GM21825 (cell line): Measurements from ENCODE around the gene FOXK2.

Experiments used
- ATAC-seq: cut with Tn5 transposase; IDR thresholded peaks from one replicate; pipeline ENCODE4 v1.9.1; 2021; ENCODE audit warnings: mild to moderate bottlenecking, moderate library complexity; ENCODE audit not compliant: unreplicated experiment

Gene FOXK2

DNA sequence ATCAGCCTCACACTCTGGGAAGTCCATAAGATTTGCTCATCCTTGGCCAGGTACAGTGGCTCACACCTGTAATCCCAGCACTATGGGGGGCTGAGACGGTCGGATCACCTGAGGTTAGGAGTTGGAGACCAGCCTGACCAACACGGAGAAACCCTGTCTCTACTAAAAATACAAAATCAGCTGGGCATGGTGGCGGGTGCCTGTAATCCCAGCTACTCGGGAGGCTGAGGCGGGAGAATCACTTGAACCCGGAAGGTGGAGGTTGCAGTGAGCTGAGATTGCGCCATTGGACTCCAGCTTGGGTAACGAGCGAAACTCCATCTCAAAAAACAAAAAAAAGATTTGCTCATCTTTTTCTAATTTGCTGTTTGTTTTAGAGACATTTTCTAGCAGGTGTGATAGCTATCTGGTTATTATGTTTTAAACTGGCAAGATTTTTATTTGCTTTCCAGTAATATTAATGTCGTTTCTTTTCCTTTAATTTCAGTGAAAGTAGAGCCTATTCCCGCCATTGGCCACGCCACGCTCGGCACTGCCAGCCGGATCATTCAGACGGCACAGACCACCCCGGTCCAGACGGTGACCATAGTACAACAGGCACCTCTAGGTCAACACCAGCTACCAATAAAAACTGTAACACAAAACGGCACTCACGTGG, 67.2 kb downstream of the FOXK2 start:
- no peak for ATAC-seq

GRCh38 chr17:82587234-82588086, 67.9 kb downstream of the FOXK2 start:
- no peak for ATAC-seq

GRCh38 chr17:82588266-82589175, 69.0 kb downstream of the FOXK2 start:
- no peak for ATAC-seq

GRCh38 chr17:82589851-82590180, 70.3 kb downstream of the FOXK2 start:
- no peak for ATAC-seq

GRCh38 chr17:82590216-82590615, 70.7 kb downstream of the FOXK2 start:
- no peak for ATAC-seq

DNA sequence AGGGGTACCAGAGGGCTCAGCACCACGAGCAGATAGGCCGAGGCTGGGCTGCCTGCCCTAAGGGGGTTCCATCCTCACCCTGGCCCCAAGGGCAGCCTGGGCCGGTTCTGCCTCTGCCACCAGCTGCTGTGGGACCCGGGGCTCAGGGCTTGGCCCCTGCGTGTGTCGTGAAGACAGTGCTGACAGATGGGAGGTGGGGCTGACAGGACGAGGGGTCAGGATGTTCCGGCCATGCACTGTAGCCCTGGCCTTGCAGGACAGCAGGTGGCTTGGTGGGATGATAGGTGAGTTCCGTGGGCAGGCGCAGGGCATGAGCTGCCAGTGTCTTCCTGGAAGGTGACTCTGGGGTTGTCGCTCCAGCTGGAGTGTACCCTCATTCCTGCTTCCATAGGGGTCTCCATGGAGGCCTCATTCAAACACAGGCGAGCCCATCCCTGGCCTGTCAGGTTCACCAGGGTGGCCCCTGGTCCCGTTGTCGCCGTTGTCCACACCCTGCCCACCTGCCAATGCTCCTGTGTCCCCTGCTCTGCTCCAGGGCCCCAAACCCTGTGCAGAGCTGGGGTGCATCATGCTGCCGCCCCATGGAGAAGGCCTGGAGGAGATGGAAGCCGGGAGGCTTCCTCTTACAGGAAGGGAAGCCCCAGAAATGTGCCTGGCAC, 71.5 kb downstream of the FOXK2 start:
- ATAC-seq: no peak

- no peak for ATAC-seq
Observed at GRCh38 chr17:82592289-82592766, 72.8 kb downstream of the FOXK2 start.

DNA sequence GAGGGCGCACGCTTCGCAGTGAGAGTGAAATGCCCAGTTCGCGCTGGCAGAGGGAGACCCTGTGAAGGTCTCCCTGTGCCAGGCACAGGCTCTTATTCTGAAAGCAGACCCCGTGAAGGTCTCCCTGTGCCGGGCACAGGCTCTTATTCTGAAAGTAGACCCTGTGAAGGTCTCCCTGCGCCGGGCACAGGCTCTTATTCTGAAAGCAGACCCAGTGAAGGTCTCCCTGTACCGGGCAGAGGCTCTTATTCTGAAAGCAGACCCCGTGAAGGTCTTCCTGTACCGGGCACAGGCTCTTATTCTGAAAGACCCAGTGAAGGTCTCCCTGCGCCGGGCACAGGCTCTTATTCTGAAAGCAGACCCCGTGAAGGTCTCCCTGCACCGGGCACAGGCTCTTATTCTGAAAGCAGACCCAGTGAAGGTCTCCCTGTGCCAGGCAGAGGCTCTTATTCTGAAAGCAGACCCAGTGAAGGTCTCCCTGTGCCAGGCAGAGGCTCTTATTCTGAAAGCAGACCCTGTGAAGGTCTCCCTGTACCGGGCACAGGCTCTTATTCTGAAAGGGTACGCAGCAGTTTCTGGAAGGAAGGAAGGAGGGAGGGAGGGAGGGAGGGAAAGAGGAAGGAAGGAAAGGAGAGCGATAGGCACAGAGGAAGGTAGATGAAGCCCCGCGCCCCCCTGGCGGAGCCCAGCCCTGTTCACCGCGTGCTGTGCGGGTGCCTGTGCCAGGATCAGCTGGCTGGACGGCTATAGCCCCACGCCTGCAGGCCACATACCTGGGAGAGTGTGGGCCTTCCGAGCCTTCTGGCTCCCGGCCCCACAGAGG, 73.4 kb downstream of the FOXK2 start:
- ATAC-seq: no peak

DNA sequence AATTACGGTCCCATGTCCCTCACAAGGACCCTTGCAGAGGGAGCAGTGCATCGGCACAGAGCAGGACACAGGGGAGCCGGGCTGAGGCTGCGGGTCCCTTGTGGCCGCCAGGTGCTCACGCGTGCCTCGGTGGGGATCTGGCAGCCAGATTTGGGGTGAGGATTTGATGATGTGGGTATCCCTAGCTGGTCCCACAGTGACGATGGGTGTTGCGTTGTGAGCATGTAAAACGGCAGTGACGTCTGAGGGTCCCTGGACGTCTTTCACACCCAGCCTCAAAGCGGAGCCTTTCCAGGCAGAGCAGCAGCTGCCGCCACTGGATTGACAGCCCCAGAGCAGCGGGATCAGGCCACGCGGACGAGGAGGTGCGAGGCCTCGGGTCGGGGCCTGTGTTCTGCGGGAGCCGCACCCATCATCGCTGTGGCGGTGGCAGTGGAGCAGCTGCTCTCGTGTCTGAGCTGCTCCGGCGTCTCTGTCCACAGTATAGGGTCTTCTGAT, 74.1 kb downstream of the FOXK2 start:
- ATAC-seq: no peak

GRCh38 chr17:82594571-82594970, 75.0 kb downstream of the FOXK2 start:
- ATAC-seq: no peak

GRCh38 chr17:82595893-82596292, 76.4 kb downstream of the FOXK2 start:
- ATAC-seq: no peak

DNA sequence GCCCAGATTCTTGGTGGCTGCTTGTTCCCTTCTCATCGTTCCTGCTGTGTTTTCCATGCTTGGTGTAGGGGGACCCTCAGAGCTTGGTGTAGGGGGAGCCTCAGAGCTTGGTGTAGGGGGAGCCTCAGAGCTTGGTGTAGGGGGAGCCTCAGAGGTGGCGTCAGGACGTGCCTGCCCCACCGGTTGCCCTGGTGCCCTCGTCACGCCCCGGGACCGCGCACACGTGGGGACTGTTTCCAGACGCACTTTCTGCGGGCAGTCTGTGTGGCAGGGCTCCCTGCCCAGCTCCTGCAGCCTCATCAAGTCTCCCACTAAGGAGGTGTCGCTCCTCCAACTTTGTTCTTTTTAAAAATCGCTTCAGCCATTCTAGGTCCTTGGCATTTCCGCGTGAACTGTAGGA, 76.8 kb downstream of the FOXK2 start:
- ATAC-seq: no peak

- no peak for ATAC-seq
Observed at GRCh38 chr17:82596837-82597672, 77.5 kb downstream of the FOXK2 start.

DNA sequence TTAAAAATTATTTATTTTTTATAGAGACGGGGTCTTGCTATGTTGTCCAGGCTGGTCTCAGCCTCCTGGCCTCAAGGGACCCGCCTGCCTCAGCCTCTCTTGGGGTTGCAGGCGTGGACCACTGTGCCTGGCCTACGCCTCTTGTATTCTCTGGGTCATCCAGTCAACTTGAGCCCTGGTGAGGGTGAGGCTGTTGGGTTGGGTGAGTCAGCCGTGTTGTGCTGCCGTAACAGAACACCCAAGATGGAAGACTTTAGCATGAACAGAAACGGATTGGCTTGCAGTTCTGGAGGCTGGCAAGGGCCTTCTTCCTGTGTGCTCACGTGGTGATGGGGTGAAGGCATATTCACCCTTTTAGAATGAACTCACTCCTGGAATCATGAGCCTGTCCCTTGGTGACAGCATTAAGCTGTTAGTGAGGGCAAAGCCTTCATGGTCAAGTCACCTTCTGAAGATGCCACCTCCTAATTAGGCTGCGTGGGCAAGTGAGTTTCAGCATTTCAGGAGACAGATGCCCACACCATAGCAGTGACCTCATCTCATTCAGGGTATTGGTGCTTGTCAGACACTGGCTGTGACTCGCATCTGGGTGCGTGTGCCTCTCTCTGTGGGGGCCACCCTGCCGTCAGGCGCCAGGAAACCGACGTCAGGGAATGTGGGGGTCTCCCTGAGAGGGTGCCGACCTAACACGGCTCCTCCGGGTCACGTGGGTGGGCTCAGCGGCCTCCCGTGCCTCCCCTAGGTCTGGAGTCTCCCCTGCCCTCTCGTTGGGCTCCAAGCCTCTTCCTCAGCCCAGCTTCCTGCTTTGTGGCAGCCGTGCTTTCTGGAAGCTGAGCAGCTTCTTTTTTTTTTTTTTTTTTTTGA, 79.0 kb downstream of the FOXK2 start:
- no peak for ATAC-seq

DNA sequence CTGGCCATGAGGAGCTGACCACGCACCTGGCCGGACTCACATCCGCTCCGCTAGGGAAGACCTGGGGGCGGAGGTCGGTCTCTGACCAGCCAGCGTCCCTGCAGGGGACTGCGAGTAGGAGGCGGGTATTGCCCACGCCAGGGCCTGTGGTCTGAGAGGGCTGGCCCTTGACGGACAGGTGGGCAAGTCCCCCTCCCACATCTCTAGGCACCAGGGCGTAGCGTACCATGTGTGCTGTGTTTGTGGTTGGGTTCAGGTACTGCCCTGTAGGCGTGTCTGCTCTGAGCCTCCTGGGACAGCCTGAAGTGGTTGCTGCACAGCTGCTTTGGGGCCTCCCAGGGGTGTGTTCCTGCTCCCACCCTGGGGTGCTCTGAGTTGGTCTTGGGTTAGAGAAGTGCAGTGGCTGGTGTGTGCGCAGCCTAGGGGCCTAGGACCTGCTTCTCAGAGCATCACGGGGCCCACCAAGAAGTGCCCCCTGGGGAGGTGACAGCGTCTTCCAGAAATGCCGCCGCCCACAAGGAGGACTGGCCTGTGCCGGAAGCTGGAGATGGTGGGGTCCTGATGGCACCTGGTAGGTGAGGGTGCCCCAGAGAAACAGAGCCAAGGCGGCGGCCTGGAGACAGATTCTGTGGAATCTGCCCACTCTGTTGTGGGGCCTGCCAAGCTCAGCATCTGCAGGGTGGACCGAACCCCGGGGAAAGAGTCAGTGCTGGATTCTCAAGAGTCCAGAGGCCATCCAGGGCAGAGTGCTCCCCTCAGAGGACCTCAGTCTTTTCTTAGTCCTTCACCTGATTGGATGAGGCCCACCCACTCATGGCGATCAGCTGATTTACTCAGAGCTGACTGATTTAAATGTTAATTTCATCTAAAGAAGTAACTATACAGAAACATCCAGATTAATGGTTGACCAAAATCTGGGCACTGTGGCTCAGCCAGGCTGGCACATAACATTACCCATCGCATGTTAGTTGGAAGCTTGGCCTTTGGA, 80.4 kb downstream of the FOXK2 start:
- no peak for ATAC-seq

DNA sequence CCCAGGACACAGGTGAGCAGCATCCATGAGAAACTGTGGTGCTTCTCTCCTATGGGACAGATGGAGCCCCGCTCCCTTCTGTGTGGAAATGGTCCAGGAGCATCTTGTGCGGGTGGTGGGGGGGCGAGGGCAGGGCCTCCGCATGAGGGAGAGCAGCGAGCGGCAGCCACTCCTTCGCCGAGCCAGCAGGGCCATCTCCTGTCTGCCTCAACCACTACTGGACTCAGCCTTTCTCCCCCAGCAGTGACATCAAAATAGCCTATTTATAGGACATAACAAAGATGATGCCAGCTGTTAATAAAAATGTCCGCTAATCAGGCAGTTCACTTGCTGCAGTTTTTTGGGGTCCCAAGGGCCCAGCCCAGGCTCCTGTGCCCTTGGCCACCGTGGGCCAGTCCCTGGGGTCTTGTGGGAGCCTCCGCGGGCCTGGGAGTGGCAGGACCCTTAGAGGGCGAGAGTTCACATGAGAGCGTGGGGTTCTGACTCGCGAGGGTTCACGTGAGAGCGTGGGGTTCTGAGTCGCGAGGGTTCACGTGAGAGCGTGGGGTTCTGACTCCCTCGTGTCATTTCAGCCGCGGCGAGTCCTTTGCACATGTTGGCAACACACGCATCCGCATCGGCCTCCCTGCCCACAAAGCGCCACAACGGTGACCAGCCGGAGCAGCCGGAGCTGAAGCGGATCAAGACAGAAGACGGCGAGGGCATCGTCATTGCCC, 81.4 kb downstream of the FOXK2 start:
- ATAC-seq: no peak
